ENCODE measurements around the gene AQR.
"Not testable (repeated sequence)": the region's sequence is repeated elsewhere in the genome, so short reads cannot be mapped to it uniquely, and the experiment has no call there.

AQR gene

DNA sequence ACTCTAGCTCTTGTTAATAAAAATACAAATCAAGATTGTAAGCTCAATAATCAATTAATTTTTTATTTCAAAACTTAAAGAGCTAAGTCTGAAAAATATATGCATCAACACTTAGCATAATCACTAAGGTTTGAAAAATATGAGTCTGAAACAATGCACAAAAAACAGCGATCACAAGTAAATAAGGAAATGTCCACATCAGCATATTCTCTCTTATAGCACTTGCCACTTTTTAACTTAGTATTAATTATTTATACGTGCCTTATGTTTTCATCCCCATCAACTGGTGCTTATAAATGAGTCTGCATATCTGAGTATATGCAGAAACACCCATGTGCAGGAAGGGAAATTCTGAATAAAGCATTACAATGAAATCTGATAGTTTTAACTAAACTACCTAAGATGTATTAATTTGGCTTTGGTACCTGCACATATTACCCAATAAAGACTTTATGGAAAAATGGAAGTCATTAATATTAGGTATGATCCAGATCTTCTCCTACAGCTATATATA is 28.3 kb downstream of the AQR start:
- DNase-seq (ENCODE audit: low spot score in 2 of 2): no peak
- no peaks in the 10 kb centered on the region for H3K9me3 Mint-ChIP-seq
- no peaks in the 10 kb centered on the region for H3K27me3 Mint-ChIP-seq
- H3K4me3 Mint-ChIP-seq: no peak overlapping the region
- peaks cover 18% of the 10 kb centered on the region for H3K36me3 Mint-ChIP-seq
- ATAC-seq (ENCODE audit: low read depth): no peak
- H3K4me1 Mint-ChIP-seq: no peaks in the 10 kb centered on the region
- no peak overlapping the region for H3K27ac Mint-ChIP-seq

DNA sequence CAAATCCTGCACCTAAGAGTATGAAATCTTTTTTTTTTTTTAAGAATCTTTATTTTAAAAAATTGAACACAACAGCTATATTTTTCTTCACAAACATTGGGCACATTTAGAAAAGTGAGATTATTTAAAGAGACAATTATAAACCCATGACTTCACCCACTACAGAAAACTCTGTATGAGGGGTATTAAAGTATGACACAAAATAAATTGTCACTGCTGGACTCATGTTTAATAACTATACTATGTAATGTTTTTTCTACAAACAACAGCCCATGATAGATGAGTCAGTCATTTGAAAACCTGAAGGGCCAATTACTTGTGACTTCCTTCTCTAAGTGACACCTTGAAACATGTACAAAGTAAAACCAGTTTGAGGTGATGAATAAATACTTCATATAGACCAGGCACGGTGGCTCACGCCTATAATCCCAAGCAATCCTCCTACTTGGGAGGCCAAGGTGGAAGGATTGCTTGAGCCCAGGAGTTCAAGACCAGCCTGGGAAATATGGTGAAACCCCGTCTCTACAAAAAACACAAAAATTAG is 36.0 kb downstream of the AQR start:
- DNase-seq (ENCODE audit: low spot score in 2 of 2) (no peak), ATAC-seq (ENCODE audit: low read depth) (no peak)
- Mint-ChIP-seq H3K9me3 (no peaks in the 10 kb centered on the region), H3K4me1 (no peaks in the 10 kb centered on the region), H3K27me3 (no peaks in the 10 kb centered on the region), H3K36me3 (peaks cover 33% of the 10 kb centered on the region), H3K27ac (no peak overlapping the region), H3K4me3 (no peak overlapping the region)

DNA sequence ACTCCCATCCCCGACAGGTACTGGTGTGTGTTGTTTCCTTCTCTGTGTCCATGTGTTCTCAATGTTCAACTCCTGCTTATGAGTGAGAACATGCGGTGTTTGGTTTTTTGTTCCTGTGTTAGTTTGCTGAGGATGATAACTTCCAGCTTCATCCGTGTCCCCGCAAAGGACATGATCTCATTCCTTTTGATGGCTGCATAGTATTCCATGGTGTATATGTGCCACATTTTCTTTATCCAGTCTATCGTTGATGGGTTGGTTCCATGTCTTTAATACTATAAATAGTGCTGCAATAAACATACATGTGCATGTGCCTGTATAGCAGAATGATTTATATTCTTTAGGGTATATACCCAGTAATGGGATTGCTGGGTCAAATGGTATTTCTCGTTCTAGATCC is 41.2 kb downstream of the AQR start:
- ATAC-seq (ENCODE audit: low read depth); H3K4me1 Mint-ChIP-seq; H3K27ac Mint-ChIP-seq; H3K4me3 Mint-ChIP-seq; H3K27me3 Mint-ChIP-seq; H3K9me3 Mint-ChIP-seq; DNase-seq (ENCODE audit: low spot score in 2 of 2): not testable (repeated sequence)
- peaks cover 44% of the 10 kb centered on the region for H3K36me3 Mint-ChIP-seq

DNA sequence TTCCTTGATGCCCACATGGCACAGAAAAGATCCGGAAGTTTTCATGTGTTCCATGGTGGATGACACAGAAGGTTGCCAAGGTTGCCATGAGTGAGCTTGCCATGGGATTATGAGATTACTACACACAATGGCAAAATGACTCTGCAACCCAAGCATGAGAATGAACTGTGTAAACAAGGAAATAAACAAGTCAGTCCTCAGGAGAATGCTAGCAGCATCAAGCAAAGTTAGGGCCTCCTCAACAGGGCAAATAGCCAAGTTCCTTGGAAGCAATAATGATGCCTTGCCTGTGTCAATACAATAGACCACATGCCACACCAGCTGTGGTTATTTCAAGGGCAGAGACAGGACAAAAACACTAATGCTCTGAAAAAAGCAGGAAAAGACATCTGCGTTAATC is 41.8 kb downstream of the AQR start:
- H3K27me3 Mint-ChIP-seq: no peaks in the 10 kb centered on the region
- peaks cover 44% of the 10 kb centered on the region for H3K36me3 Mint-ChIP-seq
- no peak overlapping the region for H3K27ac Mint-ChIP-seq
- DNase-seq (ENCODE audit: low spot score in 2 of 2) (no peak), ATAC-seq (ENCODE audit: low read depth) (no peak)
- no peaks in the 10 kb centered on the region for H3K9me3 Mint-ChIP-seq
- H3K4me3 Mint-ChIP-seq: no peak overlapping the region
- no peaks in the 10 kb centered on the region for H3K4me1 Mint-ChIP-seq

DNA sequence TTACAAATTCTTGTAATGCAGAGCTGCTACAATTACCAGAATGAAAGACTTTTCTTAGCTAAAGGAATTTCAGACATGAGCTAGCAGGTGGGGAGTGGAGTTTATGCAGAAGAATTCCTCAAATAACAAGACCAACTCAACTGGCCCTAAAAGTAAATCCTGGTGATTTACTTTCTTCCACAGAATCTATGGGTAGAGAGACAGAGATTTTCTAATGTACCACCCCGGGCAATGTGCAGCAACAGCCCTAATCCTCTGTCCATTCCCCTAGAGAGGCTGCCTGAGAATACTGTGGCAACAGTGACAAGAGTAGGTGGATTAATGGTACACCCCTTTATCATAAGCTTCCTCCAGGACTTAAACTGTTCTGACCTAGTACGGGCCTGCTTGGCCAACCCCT is 55.2 kb downstream of the AQR start:
- ATAC-seq (ENCODE audit: low read depth) (no peak), DNase-seq (ENCODE audit: low spot score in 2 of 2) (no peak)
- no peak overlapping the region for H3K27ac Mint-ChIP-seq
- no peak overlapping the region for H3K4me3 Mint-ChIP-seq
- no peaks in the 10 kb centered on the region for H3K4me1 Mint-ChIP-seq
- peaks cover 46% of the 10 kb centered on the region for H3K36me3 Mint-ChIP-seq
- H3K27me3 Mint-ChIP-seq: no peaks in the 10 kb centered on the region
- peaks cover 2% of the 10 kb centered on the region for H3K9me3 Mint-ChIP-seq

DNA sequence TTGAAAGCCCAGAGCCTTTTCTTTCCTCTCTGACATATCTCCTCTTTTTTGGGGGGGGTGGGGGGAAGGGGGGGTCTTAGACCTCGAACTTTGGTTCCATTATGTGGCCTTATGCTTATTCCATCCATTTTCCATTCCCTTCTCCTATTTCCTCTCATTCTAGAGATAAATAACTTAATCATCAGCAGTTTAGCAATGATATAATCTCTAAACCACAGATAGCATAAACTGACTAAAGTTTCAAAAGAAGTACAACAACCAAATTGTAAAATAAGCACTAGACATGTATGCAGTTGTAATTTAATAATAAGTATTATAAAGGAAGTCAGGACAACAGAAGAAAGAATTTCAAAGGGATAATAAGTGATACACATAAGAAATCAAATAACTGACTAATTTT is 64.5 kb downstream of the AQR start:
- H3K9me3 Mint-ChIP-seq: no peaks in the 10 kb centered on the region
- no peak overlapping the region for H3K4me3 Mint-ChIP-seq
- no peak for ATAC-seq (ENCODE audit: low read depth)
- H3K27me3 Mint-ChIP-seq: no peaks in the 10 kb centered on the region
- no peak for DNase-seq (ENCODE audit: low spot score in 2 of 2)
- H3K4me1 Mint-ChIP-seq: no peaks in the 10 kb centered on the region
- no peak overlapping the region for H3K27ac Mint-ChIP-seq
- peaks cover 39% of the 10 kb centered on the region for H3K36me3 Mint-ChIP-seq

DNA sequence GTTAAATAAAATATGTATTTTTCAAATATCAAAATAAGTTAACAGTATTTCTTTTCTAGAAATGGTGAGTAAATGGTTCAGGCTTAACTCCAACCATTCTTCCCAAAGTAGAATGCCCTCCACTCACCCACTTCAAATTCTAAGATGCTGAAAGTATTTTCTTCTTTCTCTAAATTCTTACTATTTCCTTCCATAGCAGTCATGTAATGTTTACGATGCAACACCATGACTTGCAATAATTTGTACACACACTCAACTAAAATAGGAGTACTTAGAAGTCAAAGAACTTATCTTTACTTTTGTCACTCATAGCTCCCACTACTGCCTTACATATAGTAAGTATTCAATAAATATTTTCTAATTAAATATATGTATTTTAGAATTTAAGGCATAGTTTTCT is 65.0 kb downstream of the AQR start:
- no peaks in the 10 kb centered on the region for H3K4me1 Mint-ChIP-seq
- peaks cover 40% of the 10 kb centered on the region for H3K36me3 Mint-ChIP-seq
- DNase-seq (ENCODE audit: low spot score in 2 of 2): no peak
- no peak overlapping the region for H3K4me3 Mint-ChIP-seq
- H3K27me3 Mint-ChIP-seq: no peaks in the 10 kb centered on the region
- ATAC-seq (ENCODE audit: low read depth): no peak
- H3K27ac Mint-ChIP-seq: no peak overlapping the region
- H3K9me3 Mint-ChIP-seq: no peaks in the 10 kb centered on the region

DNA sequence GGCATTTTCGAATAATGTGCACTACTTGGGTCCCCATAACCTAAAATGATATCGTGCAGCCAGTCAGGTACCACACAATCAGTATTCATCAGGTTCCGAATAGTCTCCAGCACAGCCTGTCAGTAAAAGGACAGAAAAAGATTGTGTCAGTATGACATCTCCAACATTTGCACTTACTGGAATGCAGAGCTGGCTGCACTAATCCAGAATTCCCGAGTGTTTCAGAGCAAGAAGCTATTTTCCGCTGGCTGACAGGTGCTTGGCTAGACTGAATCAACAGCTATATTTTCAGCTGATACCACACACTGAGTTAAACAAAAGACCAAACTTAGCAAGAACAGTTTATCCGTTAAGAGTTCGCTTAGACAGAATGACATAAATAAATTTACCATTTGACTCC is 68.8 kb downstream of the AQR start:
- Mint-ChIP-seq H3K27me3 (no peaks in the 10 kb centered on the region), H3K27ac (no peak overlapping the region)
- no peak for DNase-seq (ENCODE audit: low spot score in 2 of 2)

DNA sequence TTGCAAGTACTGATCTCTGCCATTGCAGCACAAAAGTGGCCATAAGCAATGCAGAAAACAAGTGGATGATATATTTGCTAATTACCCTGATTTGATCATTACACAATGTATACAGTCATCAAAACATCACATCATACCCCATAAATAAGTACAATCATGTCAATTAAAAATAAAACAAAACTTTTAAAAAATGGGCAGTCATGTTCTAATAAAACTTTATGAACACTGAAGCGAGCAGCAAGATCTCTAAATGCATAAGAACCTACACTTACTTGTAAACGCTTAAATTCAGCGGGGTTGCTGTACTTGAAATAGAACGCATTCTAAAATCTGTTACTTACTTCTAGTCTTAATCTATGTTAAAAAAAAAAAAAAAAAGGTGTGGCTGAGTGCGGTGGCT is 73.4 kb downstream of the AQR start:
- DNase-seq (ENCODE audit: low spot score in 2 of 2): no peak
- H3K36me3 Mint-ChIP-seq: peaks cover 62% of the 10 kb centered on the region
- ATAC-seq (ENCODE audit: low read depth): no peak
- no peaks in the 10 kb centered on the region for H3K27me3 Mint-ChIP-seq
- no peak overlapping the region for H3K27ac Mint-ChIP-seq
- no peaks in the 10 kb centered on the region for H3K4me1 Mint-ChIP-seq
- no peak overlapping the region for H3K4me3 Mint-ChIP-seq
- peaks cover 8% of the 10 kb centered on the region for H3K9me3 Mint-ChIP-seq

More for the DNA sequence above, 68.8 kb downstream of the AQR start:
- no peak for ATAC-seq (ENCODE audit: low read depth)
- Mint-ChIP-seq H3K9me3 (peaks cover 1% of the 10 kb centered on the region), H3K36me3 (peaks cover 46% of the 10 kb centered on the region), H3K4me3 (no peak overlapping the region), H3K4me1 (no peaks in the 10 kb centered on the region)

DNA sequence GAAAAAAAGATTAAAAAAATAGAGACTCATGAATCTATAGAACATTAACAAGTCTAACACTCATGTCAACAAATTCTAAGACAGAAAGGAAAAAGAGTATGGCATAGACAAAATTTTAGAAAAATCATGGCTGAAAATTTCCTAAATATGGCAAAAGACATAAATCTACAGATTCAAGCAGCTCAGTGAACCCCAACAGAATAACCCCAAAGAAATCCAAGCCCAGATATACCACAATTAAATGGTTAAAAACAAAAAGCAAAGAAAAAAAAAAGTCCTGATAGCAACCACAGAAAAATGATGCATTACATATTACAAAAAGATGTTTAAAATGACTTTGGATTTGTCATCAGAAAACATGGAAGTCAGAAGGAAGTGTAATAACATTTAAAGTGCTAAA is 75.6 kb downstream of the AQR start:
- Mint-ChIP-seq H3K27ac (no peak overlapping the region), H3K9me3 (peaks cover 8% of the 10 kb centered on the region), H3K36me3 (peaks cover 59% of the 10 kb centered on the region), H3K4me1 (no peaks in the 10 kb centered on the region), H3K27me3 (no peaks in the 10 kb centered on the region), H3K4me3 (no peak overlapping the region)
- ATAC-seq (ENCODE audit: low read depth) (no peak), DNase-seq (ENCODE audit: low spot score in 2 of 2) (no peak)

DNA sequence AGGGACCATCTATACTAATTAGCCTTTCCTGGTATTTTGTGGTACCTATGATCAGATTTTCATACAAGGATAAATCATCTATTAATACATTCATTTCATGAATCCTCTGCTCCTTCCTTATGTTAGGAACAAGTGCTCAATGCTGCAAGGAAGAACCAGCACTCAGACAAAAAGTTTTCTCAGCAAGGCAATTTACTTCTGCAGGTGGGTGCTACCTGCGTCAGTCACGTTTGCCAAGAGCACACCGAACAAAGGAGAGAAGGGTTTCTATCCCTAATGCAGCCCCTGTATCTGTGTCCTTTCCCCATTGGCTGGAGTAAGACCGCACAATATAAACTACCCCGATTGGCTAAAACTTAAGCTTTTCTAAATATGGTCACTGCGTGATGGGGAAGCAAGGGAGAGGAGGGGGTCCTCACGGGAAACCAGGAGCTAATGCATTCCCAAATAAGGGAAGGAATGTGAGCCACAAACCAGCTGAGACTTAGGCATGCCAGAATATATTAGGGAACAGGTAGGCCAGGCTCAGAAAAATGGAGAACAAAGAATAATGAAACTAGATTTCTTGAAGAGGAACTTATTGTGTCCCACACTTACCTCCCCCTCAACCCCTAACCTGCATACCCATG is 76.5 kb downstream of the AQR start:
- Mint-ChIP-seq H3K9me3 (peaks cover 6% of the 10 kb centered on the region), H3K4me1 (no peaks in the 10 kb centered on the region), H3K4me3 (no peak overlapping the region), H3K27me3 (no peaks in the 10 kb centered on the region), H3K27ac (no peak overlapping the region), H3K36me3 (peaks cover 56% of the 10 kb centered on the region)
- ATAC-seq (ENCODE audit: low read depth) (no peak), DNase-seq (ENCODE audit: low spot score in 2 of 2) (no peak)

DNA sequence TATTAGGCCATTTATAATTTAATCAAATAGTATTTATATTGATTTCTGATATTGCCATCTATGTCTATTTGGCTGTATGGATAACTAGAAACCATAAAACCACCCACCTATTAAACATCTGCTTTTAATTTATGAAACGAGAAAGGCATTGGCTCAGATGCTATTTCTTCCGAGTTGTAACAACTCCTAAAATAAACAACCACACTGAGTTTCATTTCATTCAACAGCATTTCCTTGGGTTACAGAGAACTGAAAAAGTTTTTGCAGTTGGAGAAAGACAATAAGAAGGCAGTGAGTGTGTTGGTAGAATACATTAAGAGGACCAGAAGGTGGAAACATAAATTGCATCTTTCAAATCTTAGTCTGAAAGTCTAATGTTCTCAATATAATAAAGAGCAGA is 79.1 kb downstream of the AQR start:
- DNase-seq (ENCODE audit: low spot score in 2 of 2) (no peak), ATAC-seq (ENCODE audit: low read depth) (no peak)
- no peaks in the 10 kb centered on the region for H3K4me1 Mint-ChIP-seq
- no peaks in the 10 kb centered on the region for H3K27me3 Mint-ChIP-seq
- peaks cover 6% of the 10 kb centered on the region for H3K9me3 Mint-ChIP-seq
- no peak overlapping the region for H3K4me3 Mint-ChIP-seq
- no peak overlapping the region for H3K27ac Mint-ChIP-seq
- H3K36me3 Mint-ChIP-seq: peaks cover 49% of the 10 kb centered on the region

DNA sequence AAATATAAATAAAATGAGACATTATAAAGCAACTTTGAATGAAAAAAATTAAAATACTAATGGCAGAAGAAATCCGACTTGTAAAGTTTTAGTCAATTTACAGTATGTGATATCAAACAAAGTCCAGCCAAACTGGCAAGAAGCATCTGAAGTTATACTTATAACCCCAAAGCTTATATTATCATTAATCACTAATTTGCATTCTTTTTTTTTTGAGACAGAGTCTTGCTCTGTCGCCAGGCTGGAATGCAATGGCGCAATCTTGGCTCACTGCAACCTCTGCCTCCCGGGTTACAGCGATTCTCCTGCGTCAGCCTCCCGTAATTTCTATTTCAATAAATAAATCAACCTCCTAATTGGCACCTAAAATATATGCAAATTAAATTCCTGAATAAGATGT is 80.1 kb downstream of the AQR start:
- H3K36me3 Mint-ChIP-seq: peaks cover 49% of the 10 kb centered on the region
- no peak overlapping the region for H3K4me3 Mint-ChIP-seq
- no peak overlapping the region for H3K27ac Mint-ChIP-seq
- peaks cover 6% of the 10 kb centered on the region for H3K9me3 Mint-ChIP-seq
- H3K4me1 Mint-ChIP-seq: no peaks in the 10 kb centered on the region
- ATAC-seq (ENCODE audit: low read depth): no peak
- DNase-seq (ENCODE audit: low spot score in 2 of 2): no peak
- no peaks in the 10 kb centered on the region for H3K27me3 Mint-ChIP-seq

DNA sequence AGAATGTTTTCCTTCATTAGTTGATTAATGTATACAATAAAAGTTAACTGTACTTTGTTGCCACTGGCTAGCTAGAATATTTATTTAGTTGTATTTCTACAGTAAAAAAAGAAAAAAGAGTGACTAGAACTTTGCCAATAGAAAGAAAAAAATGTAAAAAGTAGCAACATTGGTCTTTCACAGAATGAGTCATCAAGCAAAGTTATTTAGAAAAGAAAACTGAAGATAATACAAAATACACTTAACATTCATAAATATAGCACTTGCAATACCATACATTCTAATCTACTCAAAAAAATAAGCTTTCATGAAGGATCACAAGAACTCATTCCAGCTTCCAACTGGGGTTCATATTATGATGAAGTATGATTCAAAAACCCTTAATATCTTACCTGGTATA is 83.4 kb downstream of the AQR start:
- H3K4me1 Mint-ChIP-seq: no peaks in the 10 kb centered on the region
- DNase-seq (ENCODE audit: low spot score in 2 of 2): no peak
- H3K4me3 Mint-ChIP-seq: no peak overlapping the region
- no peaks in the 10 kb centered on the region for H3K9me3 Mint-ChIP-seq
- H3K27ac Mint-ChIP-seq: no peak overlapping the region
- peaks cover 41% of the 10 kb centered on the region for H3K36me3 Mint-ChIP-seq
- no peaks in the 10 kb centered on the region for H3K27me3 Mint-ChIP-seq
- ATAC-seq (ENCODE audit: low read depth): no peak

DNA sequence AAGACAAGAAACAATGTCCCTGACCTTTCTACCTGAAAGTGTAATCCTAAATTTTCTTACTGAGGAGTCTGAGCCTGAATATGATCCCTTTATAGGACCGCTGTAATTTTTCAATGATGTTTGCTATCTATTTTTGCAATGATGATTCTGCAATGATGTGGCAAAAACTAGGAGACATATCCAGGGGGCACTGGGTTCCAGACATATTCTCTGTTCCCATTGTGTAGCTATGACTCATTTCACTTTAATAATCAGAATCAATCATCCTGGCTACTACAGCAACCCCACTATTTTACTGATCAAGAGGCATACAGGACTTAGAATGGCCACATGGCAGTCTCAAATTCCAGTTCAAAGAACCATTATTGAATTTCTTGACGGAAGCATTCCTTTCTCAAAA is 85.9 kb downstream of the AQR start:
- no peaks in the 10 kb centered on the region for H3K4me1 Mint-ChIP-seq
- H3K36me3 Mint-ChIP-seq: peaks cover 47% of the 10 kb centered on the region
- no peak overlapping the region for H3K4me3 Mint-ChIP-seq
- ATAC-seq (ENCODE audit: low read depth) (no peak), DNase-seq (ENCODE audit: low spot score in 2 of 2) (no peak)
- no peak overlapping the region for H3K27ac Mint-ChIP-seq
- H3K9me3 Mint-ChIP-seq: no peaks in the 10 kb centered on the region
- no peaks in the 10 kb centered on the region for H3K27me3 Mint-ChIP-seq

All from memory B cell (primary cell).